Liver (tissue), 9 donors: Measurements from ENCODE around the gene HEATR5A. TPM values are rescaled to one million over a fixed set of nuclear protein-coding genes. Genes with fewer than 3 reads are reported as not detected.
A peak's percentile ranks its signal among the peaks of the same experiment; 100 is the strongest.

Source experiments
- DNase-seq: peaks from one replicate; pipeline ENCODE4 v3.0.0-alpha.2; 2017; ENCODE audit warnings: low spot score
- H3K27ac ChIP-seq, 2 donors: one replicate each; pipeline ENCODE4 v1.7.0; 2013; ENCODE audit warnings: inconsistent platforms in 2 of 2, low read length in 2 of 2, control low read depth in 1 of 2, low read depth in 1 of 2, mild to moderate bottlenecking in 1 of 2
- H3K27me3 ChIP-seq, 4 donors: one replicate each; pipeline versions ENCODE4 v1.6.1 to v1.7.0; 2013; ENCODE audit warnings: low read length in 3 of 4, inconsistent platforms in 1 of 4, mild to moderate bottlenecking in 1 of 4, moderate library complexity in 1 of 4; ENCODE audit not compliant: control insufficient read depth in 4 of 4, insufficient read depth in 4 of 4
- H3K36me3 ChIP-seq, 4 donors: one replicate each; pipeline versions ENCODE4 v1.6.1 to v1.7.0; 2013; ENCODE audit warnings: low read length in 3 of 4, mild to moderate bottlenecking in 3 of 4, low read depth in 1 of 4, moderate library complexity in 1 of 4; ENCODE audit not compliant: control insufficient read depth in 4 of 4, insufficient read depth in 3 of 4
- H3K4me1 ChIP-seq, 4 donors: one replicate each; pipeline versions ENCODE4 v1.6.1 to v1.7.0; 2013; ENCODE audit warnings: low read length in 3 of 4, mild to moderate bottlenecking in 3 of 4, moderate library complexity in 1 of 4; ENCODE audit not compliant: control insufficient read depth in 4 of 4, insufficient read depth in 4 of 4
- H3K4me3 ChIP-seq, 3 donors: one replicate each; pipeline versions ENCODE4 v1.6.1 to v1.7.0; 2013; ENCODE audit warnings: low read length in 3 of 3, control low read depth in 1 of 3, low read depth in 1 of 3, mild to moderate bottlenecking in 1 of 3
- H3K9ac ChIP-seq, 2 donors: one replicate each; pipeline ENCODE4 v1.7.0; 2013; ENCODE audit warnings: low read length in 2 of 2, mild to moderate bottlenecking in 2 of 2, moderate library complexity in 2 of 2, control low read depth in 1 of 2, low read depth in 1 of 2
- H3K9me3 ChIP-seq, 4 donors: one replicate each; pipeline versions ENCODE4 v1.6.1 to v1.7.0; 2013; ENCODE audit warnings: low read length in 3 of 4; ENCODE audit not compliant: control insufficient read depth in 4 of 4
- ATF3 ChIP-seq: IDR thresholded peaks from 2 replicates; pipeline ENCODE4 v1.6.1; 2016; ENCODE audit warnings: antibody characterized with exemption
- CTCF ChIP-seq: fragments of 150-350 bp; IDR thresholded peaks from 2 replicates; pipeline ENCODE4 v1.5.1; 2017; ENCODE audit warnings: improper control_type of control experiment, low read depth, low read length; ENCODE audit not compliant: missing input control
- EGR1 ChIP-seq, 2 donors: IDR thresholded peaks; 2 replicates each; pipeline ENCODE4 v1.6.1; 2016 to 2018; ENCODE audit warnings: antibody characterized with exemption in 2 of 2, low read depth in 2 of 2
- FOXA1 ChIP-seq: IDR thresholded peaks from 2 replicates; pipeline ENCODE4 v1.6.1; 2016; ENCODE audit warnings: antibody characterized with exemption
- FOXA2 ChIP-seq: IDR thresholded peaks from 2 replicates; pipeline ENCODE4 v1.6.1; 2016; ENCODE audit warnings: antibody characterized with exemption
- GABPA ChIP-seq, 2 donors: IDR thresholded peaks in 1 of 2; conservative IDR thresholded peaks in 1 of 2; 2 replicates each; pipeline ENCODE4 v1.6.1; 2016; ENCODE audit warnings: antibody characterized with exemption in 2 of 2, mild to moderate bottlenecking in 1 of 2, moderate library complexity in 1 of 2
- HNF4A ChIP-seq, 2 donors: conservative IDR thresholded peaks; 2 replicates each; pipeline ENCODE4 v1.6.1; 2016; ENCODE audit warnings: antibody characterized with exemption in 2 of 2, mild to moderate bottlenecking in 2 of 2
- HNF4G ChIP-seq: IDR thresholded peaks from 2 replicates; pipeline ENCODE4 v1.6.1; 2016; ENCODE audit warnings: antibody characterized with exemption
- JUND ChIP-seq, 2 donors: IDR thresholded peaks; 2 replicates each; pipeline ENCODE4 v1.6.1; 2016; ENCODE audit warnings: antibody characterized with exemption in 2 of 2
- MAX ChIP-seq: IDR thresholded peaks from 2 replicates; pipeline ENCODE4 v1.6.1; 2016; ENCODE audit warnings: antibody characterized with exemption
- NR2F2 ChIP-seq: IDR thresholded peaks from 2 replicates; pipeline ENCODE4 v1.6.1; 2016; ENCODE audit warnings: antibody characterized with exemption
- RAD21 ChIP-seq, 2 donors: IDR thresholded peaks; 2 replicates each; pipeline ENCODE4 v1.6.1; 2016; ENCODE audit warnings: antibody characterized with exemption in 2 of 2, mild to moderate bottlenecking in 2 of 2
- REST ChIP-seq: IDR thresholded peaks from 2 replicates; pipeline ENCODE4 v1.6.1; 2016; ENCODE audit warnings: antibody characterized with exemption, mild to moderate bottlenecking
- RXRA ChIP-seq, 2 donors: IDR thresholded peaks; 2 replicates each; pipeline ENCODE4 v1.6.1; 2017 to 2018; ENCODE audit warnings: antibody characterized with exemption in 2 of 2, mild to moderate bottlenecking in 1 of 2
- SP1 ChIP-seq: IDR thresholded peaks from 2 replicates; pipeline ENCODE4 v1.6.1; 2018; ENCODE audit warnings: antibody characterized with exemption, mild to moderate bottlenecking
- TAF1 ChIP-seq: conservative IDR thresholded peaks from 2 replicates; pipeline ENCODE4 v1.6.1; 2016; ENCODE audit warnings: antibody characterized with exemption, mild to moderate bottlenecking
- YY1 ChIP-seq: IDR thresholded peaks from 2 replicates; pipeline ENCODE4 v1.6.1; 2016; ENCODE audit warnings: antibody characterized with exemption, mild to moderate bottlenecking
- ZBTB33 ChIP-seq: IDR thresholded peaks from 2 replicates; pipeline ENCODE4 v1.6.1; 2016; ENCODE audit warnings: antibody characterized with exemption
- WGBS: extraction: QIAGEN DNeasy Blood & Tissue Kit; methylation state at CpG from one replicate; pipeline ENCODE4 v1.1.7; 2013; 5-methylcytosine and 5-hydroxymethylcytosine counted together
- polyA plus RNA-seq, 2 donors: library from polyadenylated mRNA; stranded (reverse) in 1 of 2; unstranded in 1 of 2; fragments of 200-250 nt in 1 of 2; fragments of >200 nt in 1 of 2; fragmentation: Nextera tagmentation in 1 of 2; extraction: Ambion mirVana in 1 of 2; gene quantifications; one replicate each; pipeline versions ENCODE4 v1.2.1 to v1.2.3, GENCODE V29; 2013 to 2015
- total RNA-seq, 2 donors: library from RNA; depleted of rRNA; stranded (reverse); fragments of >200 nt; gene quantifications; one replicate each; pipeline ENCODE4 v1.2.3, GENCODE V29; 2014
- donor health status: healthy.
- donor health status: healthy.
- donor health status: healthy.
- donor health status: healthy.
- donor health status: healthy.

Gene HEATR5A
- total and polyA plus RNA-seq, 4 donors, result 7.3 to 22.8 (median 10.1) TPM

DNA sequence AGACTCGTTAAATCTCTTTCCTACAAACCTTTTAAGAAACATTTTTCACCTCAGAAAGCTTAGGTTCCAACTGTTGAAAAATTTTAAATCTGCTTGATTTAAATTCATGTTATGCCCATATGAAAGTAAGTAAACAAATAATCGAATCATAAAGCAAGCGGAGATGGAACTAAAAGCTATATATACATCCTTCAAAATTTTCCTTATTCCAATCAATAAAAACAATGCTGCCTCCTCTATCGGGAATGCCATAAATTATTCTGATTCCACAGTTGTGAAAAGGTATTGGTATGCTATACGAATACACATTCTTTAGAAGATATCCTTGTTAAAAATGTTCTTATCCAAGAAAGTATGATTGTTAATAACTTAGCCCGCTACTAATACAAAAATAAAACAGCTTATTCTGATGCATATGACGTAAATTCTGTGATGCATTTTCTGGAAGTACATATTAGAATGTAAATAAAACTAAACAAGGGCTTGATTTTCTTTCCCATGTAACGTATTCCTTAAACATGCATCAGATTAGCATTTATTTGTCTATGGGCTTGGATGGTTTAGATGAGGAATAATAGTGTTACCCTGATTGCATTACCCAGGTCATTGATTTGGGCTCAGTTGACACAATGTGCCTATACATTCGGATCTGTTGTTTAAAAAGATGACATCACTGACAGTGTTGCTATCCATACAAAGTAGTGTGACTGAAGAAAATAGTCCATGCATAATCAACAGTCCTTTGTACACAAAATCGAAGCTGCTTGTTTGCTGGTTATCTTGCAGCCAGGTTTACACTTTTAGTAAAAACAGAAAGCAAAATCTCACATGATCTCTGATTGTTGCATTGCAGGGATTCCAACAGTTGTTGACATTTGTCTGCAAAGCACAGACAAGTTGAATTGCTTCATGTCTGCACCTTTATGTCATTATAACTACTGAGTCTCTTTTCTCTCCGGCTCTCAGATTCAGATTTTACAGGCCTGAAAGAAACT, 37.6 kb upstream of the HEATR5A start (continued):
- TF ChIP-seq ZBTB33, result no peak
- TF ChIP-seq MAX, result no peak
- no peak for TF ChIP-seq EGR1 (IDR thresholded peaks at IDR 0.05; ENCODE audit: low read depth in 2 of 2)
- TF ChIP-seq RAD21 (IDR thresholded peaks at IDR 0.05), result peak in 1 of 2 donors; percentile 11

DNA sequence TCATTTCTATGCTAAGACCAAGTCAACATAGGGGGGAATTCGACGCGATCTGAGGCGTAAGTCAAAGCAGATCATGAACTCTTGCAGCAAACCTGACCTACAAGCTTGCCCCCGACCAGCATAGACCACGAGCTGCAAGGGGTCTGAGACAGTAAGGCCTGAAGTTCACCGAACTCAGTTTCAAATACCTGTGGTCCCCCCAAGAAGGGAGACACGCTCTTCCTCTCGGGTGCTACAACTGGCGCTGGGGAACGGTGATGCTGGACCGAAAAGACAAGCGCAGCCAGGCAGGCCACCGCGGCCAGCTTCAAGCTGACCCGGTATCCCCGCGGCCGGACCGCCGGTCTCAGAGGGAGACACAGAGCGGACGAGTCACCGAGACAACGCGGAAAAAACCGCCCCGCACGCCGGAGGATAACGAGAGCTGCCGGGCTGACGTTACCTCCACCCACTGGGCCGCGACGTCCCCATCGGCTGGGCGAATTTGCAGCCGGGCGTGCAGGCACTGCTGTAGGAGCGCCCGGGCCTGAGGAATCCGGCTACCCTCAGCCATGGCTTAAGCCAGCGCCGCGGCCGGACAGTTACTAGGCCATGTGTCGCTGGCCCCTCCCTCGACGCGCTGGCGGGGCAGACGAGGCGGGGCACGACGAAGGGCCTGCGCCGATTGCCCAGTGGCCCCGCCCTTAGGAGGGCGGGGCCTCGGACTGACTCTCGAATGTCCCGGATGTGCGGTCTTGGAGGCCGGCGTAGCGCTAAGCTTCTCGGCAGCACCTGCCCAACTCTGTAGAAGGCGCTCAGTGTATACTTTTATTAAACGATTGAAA, 36.7 kb upstream of the HEATR5A start, which contains the start of gene DTD2:
Gene DTD2, minus strand, starts transcription at position 666 of the 824 bp plus-strand sequence. Its CDS starts 113 bp downstream, at position 553.
- Histone ChIP-seq H3K27me3 (no peaks in the 10 kb centered on the region), H3K9me3 (no peaks in the 10 kb centered on the region), H3K4me3 (peak within 1 kb of the TSS; percentile 79 to 91 (median 90)), H3K36me3 (peaks cover 2 to 5% (median 3%) of the 10 kb centered on the region in 4 donors), H3K9ac (peak within 1 kb of the TSS; percentile 83 to 93), H3K4me1 (peaks cover 0 to 12% (median 7%) of the 10 kb centered on the region in 4 donors), H3K27ac (peak within 1 kb of the TSS; percentile 80 to 96)
- WGBS, result 1% methylated on average over 70 of the region's 70 CpGs
- TF ChIP-seq ATF3 (no peak), NR2F2 (peak; percentile 33), REST (peak; percentile 94), EGR1 (IDR thresholded peaks at IDR 0.05; ENCODE audit: low read depth in 2 of 2) (peak in 1 of 2 donors; percentile 29), SP1 (peak; percentile 73), YY1 (peak; percentile 96), TAF1 (peak; percentile 84), MAX (peak; percentile 70), CTCF (no peak), FOXA2 (no peak), JUND (IDR thresholded peaks at IDR 0.05) (peak in 1 of 2 donors; percentile 23), GABPA (IDR thresholded peaks at IDR 0.05 in 1 of 2, conservative IDR thresholded peaks at IDR 0.05 in 1 of 2) (no peak), HNF4G (no peak), FOXA1 (no peak), HNF4A (conservative IDR thresholded peaks at IDR 0.05) (no peak), ZBTB33 (no peak), RAD21 (IDR thresholded peaks at IDR 0.05) (peak in 1 of 2 donors; percentile 30), RXRA (IDR thresholded peaks at IDR 0.05) (peak; percentile 3 to 37)
- DNase-seq, result peak; percentile 96
